Left ventricle myocardium inferior (tissue), 1 donor: ENCODE data around the gene FEV. TPM values are rescaled to one million over a fixed set of nuclear protein-coding genes. Genes with fewer than 3 reads are reported as not detected.

Experiments used
- DNase-seq: peaks from one replicate; pipeline ENCODE4 v3.0.0-alpha.2; 2020
- H3K27ac ChIP-seq: fragments of 200-600 bp; replicated peaks from 2 replicates; pipeline ENCODE4 v1.8.0; 2021
- H3K27me3 ChIP-seq: fragments of 200-600 bp; 2 replicates; pipeline ENCODE4 v1.8.0; 2021; ENCODE audit warnings: low read depth
- H3K36me3 ChIP-seq: fragments of 200-600 bp; 2 replicates; pipeline ENCODE4 v1.8.0; 2021
- H3K4me1 ChIP-seq: fragments of 200-600 bp; 2 replicates; pipeline ENCODE4 v1.8.0; 2021
- H3K4me3 ChIP-seq: fragments of 200-600 bp; 2 replicates; pipeline ENCODE4 v1.8.0; 2021; ENCODE audit warnings: mild to moderate bottlenecking, moderate library complexity
- H3K9me3 ChIP-seq: fragments of 200-600 bp; replicated peaks from 2 replicates; pipeline ENCODE4 v1.8.0; 2021
- CTCF ChIP-seq: fragments of 200-600 bp; IDR thresholded peaks from 2 replicates; pipeline ENCODE4 v1.8.0; 2021; ENCODE audit warnings: antibody characterized with exemption, mild to moderate bottlenecking, borderline replicate concordance
- intact Hi-C: fragments of 100-400 bp; cut with micrococcal nuclease; formaldehyde crosslinking; loops from one replicate; pipeline ENCODE4 v1.11.0; 2022
- total RNA-seq: library from RNA; stranded (reverse); fragmentation: NEBNext Ultra II Directional; extraction: Animal tissue kit (Norgen Biotek cat#: 25700); gene quantifications from one replicate; pipeline ENCODE4 v1.2.1, GENCODE V29; 2021
- donor health status: DM: no; HTN: yes; CAD: no; lungs with severe emphysema.

FEV gene
- total RNA-seq, 1 donor from 2014 or later = not detected

GRCh38 chr2:218991674-218992168, 6.7 kb upstream of the FEV start:
- Histone ChIP-seq H3K27me3 (peaks cover 100% of the 10 kb centered on the region), H3K27ac (no peak overlapping the region), H3K9me3 (no peaks in the 10 kb centered on the region), H3K36me3 (no peaks in the 10 kb centered on the region), H3K4me1 (peaks cover 28% of the 10 kb centered on the region), H3K4me3 (no peak overlapping the region)
- TF ChIP-seq CTCF = no peak
- no peak for DNase-seq
- intact Hi-C loops = no loop called here

DNA sequence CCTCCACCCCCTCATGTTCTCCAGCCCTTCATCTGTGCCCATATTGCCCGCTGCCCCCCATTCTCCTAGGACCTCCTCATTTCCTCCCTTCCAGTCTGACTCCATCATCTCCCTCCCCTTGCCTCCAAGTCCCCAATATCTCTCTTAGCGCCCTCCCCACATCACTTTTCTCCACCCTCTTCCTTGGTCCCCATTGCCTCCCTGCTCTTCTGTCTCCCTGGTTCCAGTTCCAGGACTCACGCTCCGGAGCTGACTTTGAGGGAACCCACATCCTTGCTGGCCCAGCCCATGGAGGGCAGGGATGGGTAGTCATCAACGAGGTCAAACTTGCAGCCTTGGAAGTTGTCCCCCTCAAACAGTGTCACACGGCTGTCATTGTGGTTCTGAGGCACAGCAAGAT, 5.6 kb upstream of the FEV start:
- intact Hi-C loops = no loop called here

DNA sequence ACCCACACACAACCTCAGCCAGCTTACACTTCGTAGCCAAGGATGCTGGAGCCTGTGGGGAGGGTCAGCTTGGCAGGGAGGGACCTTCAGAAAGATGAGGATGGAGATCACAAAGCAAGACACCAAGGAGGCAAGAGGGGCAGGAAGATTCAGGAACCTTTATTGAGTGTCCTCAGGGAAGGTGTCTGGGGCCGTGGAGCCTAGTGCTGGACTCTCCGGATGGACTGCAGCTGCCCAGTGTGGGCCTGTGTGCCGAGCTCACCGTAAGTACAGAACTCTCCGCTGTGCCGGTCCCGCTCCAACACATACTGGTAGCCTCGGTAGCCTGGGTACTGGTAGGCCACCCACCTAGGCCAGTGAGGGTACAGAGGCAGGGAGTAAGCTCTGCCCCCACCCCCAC, 5.1 kb upstream of the FEV start:
- intact Hi-C loops = no loop called here

More for the DNA sequence above, 5.6 kb upstream of the FEV start:
- peaks cover 100% of the 10 kb centered on the region for H3K27me3 ChIP-seq
- no peak overlapping the region for H3K4me3 ChIP-seq
- H3K9me3 ChIP-seq = no peaks in the 10 kb centered on the region
- no peak for TF ChIP-seq CTCF
- no peak overlapping the region for H3K27ac ChIP-seq
- H3K4me1 ChIP-seq = peaks cover 23% of the 10 kb centered on the region
- no peaks in the 10 kb centered on the region for H3K36me3 ChIP-seq
- DNase-seq = no peak

GRCh38 chr2:218988650-218989049, 3.7 kb upstream of the FEV start:
- no peak for TF ChIP-seq CTCF
- Histone ChIP-seq H3K9me3 (no peaks in the 10 kb centered on the region), H3K27me3 (peaks cover 100% of the 10 kb centered on the region), H3K4me1 (peaks cover 34% of the 10 kb centered on the region), H3K4me3 (no peak overlapping the region), H3K36me3 (no peaks in the 10 kb centered on the region), H3K27ac (no peak overlapping the region)
- intact Hi-C loops = no loop called here
- DNase-seq = no peak

More for the DNA sequence above, 5.1 kb upstream of the FEV start:
- Histone ChIP-seq H3K36me3 (no peaks in the 10 kb centered on the region), H3K27ac (no peak overlapping the region), H3K9me3 (no peaks in the 10 kb centered on the region), H3K4me3 (no peak overlapping the region), H3K4me1 (peaks cover 26% of the 10 kb centered on the region), H3K27me3 (peaks cover 100% of the 10 kb centered on the region)
- TF ChIP-seq CTCF = no peak
- no peak for DNase-seq

GRCh38 chr2:218988164-218988563, 3.2 kb upstream of the FEV start:
- no peak overlapping the region for H3K27ac ChIP-seq
- intact Hi-C loops = no loop called here
- peaks cover 100% of the 10 kb centered on the region for H3K27me3 ChIP-seq

More at GRCh38 chr2:218988164-218988563, 3.2 kb upstream of the FEV start:
- no peak for TF ChIP-seq CTCF
- H3K4me3 ChIP-seq = no peak overlapping the region
- peaks cover 32% of the 10 kb centered on the region for H3K4me1 ChIP-seq
- H3K9me3 ChIP-seq = no peaks in the 10 kb centered on the region
- H3K36me3 ChIP-seq = no peaks in the 10 kb centered on the region
- DNase-seq = no peak
